ENCODE results near the gene NAPSA.
"Not testable (repeated sequence)": the region's sequence is repeated elsewhere in the genome, so short reads cannot be mapped to it uniquely, and the experiment has no call there.

Gene NAPSA

DNA sequence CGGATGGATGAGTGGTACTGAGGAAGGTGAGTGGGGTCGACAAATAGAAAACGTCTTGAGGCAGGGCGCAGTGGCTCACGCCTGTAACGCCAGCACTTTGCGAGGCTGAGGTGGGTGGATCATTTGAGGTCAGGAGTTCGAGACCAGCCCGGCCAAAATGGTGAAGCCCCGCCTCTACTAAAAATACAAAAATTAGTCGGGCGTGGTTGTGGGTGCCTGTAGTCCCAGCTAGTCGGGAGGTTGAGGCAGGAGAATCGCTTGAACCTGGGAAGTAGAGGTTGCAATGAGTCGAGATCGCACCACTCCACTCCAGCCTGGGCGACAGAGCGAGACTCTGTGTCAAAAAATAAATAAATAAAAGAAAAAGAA is 35.5 kb downstream of the NAPSA start:
- DNase-seq: not testable (repeated sequence)

DNA sequence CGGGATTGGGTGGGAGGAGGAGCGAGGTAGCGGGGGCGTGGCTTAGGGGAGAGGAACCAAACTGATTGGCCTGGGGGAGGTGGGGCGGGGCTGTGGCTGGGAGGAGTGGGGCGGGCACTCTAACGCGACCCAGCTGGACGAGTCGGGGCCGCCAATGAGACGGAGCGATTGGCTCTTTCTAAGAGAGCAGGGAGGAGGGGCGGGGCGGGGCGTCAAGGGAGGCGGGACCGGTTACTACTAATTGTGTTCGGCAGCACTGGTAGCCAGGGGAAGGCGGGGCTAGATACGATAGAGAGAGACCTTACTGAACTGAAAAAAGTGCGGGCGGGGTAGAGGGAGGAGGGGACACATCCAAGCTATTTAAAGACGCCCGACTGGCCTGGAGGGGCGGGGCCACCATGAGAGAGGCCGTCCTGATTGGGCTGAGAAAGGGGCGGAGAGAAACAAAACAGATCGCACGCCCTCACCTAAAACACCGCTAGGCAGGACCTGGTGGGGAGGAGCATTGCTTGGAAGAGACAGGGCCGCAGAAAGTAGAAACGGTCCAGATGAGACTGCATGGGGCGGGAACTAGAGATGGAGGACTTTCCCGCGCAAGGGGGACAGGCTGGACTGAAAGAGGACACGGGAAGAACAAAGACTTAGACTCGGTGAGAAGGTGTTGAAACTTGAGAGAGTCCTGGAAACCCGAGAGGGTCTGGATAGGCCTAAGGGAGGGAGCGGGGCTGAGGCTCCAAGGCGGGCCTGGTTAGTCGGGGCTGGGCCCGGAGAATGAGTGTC is 36.1 kb downstream of the NAPSA start, which contains the start of gene KCNC3:
Gene KCNC3 (minus strand): TSS at position 232 of the 780 bp plus-strand sequence. CDS start 295 bp downstream, outside the sequence.
- peak; percentile 100 for DNase-seq

DNA sequence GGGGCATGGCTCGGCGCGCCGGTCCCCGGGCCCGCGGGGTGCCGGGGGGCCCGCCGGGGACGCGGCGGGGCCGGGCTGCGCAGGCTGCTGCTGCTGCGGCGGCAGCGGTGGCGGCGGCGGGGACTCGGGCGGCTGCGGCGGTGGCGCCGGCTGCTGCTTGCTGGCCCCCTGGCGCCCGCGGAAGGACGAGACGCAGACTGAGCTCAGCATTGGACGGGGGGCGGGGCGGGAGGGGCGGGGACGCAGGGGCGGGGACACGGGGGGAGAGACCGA is 36.6 kb downstream of the NAPSA start:
- DNase-seq: no peak

DNA sequence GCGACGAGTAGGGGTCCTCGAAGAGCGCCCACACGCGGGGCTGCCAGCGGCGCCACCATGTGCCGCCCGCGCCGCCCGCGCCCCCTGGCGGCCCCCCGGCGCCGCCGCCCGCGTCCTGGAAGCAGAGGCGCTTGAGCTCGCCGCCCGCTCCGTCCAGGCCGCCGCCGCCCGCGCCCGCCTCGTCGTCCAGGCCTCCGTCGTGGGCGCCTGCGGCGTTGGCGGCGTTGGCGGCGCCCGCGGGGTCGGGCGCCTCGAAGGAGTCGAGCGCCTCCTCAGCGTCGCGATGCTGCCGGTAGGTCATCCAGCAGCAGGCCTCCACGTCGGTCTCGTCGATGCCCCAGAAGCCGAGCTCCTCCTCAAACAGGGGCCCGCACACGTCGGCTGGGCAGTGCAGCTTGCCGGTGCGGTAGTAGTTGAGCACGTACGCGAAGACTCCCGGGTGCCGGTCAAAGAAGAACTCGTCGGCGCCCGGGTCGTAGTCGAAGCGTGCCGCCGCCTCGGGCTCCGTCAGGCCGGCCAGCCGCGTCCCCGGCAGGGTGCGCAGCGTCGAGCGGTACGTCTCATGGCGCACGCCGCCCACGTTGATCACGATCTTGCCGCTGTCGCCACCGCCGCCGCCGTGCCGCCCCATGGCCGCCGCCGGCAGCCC is 37.1 kb downstream of the NAPSA start:
- peak; percentile 76 for DNase-seq

DNA sequence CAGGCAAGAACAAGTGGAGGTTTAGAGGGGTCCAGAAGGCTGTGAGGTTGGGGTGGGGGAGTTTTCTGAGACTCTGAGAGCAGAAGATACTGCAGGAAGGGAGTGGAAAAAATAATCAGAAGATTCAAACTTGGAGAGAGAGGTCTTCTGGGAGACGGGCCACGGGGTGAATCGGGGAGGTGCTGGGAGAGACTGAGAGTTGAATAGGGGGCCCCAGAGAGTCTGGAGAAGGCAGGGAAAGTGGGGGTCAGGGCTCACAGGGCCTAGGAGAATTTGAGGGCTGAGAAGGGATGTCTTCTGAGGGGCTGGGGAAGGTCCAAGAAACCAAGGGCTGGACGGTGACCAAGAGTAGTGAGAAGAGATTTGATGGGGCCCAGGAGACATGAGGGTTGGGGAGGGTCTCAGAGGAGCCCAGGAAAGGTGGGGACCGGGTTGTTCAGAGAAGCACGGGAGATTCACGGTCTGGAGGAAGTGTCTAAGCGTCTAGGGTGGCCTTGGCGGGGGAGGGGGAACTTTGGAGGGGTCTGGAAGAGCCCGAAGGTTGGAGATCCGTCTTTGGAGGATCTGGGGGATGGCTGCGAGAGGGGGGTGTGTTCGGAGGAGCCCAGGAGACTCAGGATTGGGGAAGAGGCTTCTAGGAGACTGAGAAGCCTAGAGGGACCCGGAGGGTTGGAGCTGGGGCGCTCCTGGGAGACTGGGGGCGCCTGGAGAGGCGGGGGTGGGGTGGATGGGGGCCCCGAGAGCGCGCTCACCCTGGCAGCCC is 37.8 kb downstream of the NAPSA start:
- no peak for DNase-seq

DNA sequence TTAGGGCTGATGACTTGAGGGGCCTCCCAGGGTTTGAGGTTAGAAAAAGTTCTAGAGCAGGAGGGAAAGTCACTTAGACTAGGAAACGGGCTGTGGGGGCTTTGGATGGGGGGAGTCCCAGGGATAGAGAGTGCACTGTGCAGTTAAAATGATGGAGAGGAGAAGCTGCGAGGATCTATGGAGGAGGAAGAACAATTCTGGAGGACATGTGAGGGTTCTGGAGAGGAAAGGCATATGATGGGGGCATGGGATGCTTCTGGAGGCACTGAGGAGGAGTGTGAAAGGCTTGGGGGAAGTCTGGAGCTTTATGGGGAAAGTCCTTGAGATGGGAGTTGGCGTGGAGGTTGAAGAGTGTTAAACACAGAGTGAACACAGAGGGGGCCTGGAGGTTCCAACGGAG is 38.4 kb downstream of the NAPSA start:
- no peak for DNase-seq

DNA sequence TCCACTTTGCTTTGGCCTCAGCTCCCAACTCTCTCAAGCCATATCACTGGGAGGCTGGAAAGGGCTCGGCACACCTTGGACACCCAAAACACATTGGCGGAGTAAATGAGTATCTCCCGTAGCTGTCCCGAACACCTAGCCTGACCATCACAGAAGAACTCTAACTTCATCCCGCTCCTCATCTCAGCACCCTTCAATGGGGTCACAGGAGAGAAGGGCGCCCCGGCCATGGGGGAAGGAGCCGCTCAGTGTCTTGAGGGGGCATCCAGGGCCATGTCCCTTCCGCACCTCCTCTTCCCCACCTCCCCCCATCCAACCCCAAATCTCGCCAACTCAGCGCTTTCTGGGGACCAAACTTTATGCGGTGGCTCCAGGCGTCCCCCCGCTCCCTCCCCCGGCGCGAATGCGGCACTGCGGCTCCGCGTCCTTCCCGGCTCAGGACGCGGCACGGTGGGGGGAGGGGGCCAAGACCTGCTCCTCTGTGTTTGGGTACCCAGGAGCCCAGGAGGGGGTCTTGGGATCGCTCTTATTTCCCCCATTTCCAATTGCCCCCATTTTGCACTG is 39.3 kb downstream of the NAPSA start:
- no peak for DNase-seq

DNA sequence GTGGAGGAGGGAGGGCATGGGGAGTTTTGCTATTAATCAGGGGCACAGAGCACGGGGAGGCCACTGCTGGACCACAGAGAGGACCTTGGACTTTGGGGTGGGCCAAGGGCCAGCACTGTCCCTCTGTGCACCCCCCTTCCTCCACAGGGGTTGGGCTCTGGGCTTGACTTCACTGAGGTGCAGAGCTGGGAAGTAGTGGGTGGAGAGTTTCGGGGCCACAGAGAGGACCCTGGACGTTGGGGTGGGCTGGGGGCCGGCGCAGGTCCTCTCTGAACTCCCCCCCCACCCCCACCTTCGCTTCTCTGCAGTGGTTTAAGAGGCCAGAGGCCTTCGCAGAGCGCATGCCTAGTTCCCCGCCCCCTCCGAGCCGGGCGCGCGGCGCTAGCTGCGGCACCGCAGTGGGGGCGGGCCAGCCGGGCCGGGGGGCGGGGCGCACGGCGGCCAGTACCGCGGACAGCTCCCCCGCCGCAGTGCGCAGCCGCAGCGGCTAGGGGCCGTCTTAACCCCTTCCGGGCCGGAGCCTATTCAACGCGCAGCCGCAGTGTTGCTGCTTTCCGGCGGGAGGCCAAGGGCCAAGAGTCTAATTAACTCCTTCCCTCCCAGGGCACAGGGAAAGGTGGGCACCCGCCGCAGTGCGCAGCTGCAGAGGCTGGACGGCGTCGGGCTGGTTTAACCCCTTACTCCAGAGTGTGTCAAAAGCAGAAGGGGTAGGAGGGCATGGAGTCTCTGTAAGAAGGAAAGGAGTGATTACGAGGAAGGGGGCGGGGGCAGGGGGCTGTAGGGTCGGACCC is 39.9 kb downstream of the NAPSA start:
- DNase-seq: peak; percentile 73

DNA sequence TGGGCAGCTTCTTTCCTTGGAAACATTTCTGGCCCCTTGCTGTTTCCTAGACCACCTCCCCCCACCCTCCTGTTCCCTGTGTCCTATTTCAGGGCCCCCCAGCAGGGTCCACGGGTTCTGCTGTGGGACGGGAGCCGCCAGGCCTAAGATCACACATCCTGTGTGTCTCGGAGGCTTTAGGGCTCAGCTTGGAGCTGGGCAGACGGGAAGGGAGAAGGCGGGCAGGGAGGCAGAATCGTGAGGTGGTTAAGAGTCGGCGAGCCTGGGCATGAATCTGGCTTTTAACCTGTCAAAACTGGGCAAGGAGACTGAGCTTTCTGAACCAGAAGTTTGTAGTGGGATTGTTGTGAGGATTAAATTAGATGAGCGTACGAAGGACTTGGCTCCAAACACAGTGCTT is 41.1 kb downstream of the NAPSA start:
- no peak for DNase-seq

DNA sequence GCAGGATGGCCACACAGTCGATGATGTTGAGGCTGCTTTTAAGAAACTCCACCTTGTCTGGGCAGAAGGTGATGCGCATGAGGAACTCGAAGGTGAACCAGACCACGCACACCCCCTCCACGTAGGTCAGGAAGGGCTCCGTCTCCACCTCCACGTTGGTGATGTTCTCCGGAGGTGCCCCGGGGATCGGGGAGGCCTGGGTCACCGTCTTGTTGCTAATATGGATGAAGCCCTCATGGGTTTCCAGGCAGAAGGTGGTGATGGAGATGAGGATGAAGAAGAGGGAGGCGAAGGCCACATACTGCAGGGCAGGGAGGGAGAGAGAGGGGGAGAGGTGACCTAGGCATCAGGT is 41.7 kb downstream of the NAPSA start:
- no peak for DNase-seq

DNA sequence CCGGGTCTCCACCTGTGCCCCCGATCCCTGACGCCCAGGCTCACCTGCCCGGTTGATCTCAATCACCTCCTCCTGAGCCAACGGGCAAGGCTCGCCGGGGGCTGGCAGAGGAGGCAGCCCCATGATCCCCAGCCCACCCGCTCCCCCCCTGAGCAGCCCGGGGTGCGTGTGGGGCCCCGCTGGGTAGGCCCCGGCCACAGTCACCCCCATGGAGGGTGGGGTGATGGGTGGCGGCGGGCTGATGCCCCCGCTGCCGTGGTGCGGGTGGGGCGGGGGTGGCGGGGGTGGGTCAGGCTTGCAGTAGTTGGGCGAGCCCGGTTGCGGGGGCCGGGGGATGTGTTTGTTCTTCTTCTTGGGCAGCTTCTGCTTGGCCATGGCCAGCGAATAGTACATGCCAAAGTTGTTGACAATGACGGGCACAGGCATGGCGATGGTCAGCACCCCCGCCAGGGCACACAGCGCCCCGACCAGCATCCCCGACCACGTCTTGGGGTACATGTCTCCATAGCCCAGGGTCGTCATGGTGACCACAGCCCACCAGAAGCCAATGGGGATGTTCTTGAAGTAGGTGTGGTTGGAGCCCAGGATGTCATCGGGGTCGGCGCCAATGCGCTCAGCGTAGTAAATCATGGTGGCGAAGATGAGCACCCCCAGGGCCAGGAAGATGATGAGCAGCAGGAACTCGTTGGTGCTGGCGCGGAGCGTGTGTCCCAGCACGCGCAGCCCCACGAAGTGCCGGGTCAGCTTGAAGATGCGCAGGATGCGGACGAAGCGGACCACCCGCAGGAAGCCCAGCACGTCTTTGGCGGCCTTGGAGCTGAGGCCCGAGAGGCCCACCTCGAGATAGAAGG is 42.3 kb downstream of the NAPSA start:
- DNase-seq: no peak

DNA sequence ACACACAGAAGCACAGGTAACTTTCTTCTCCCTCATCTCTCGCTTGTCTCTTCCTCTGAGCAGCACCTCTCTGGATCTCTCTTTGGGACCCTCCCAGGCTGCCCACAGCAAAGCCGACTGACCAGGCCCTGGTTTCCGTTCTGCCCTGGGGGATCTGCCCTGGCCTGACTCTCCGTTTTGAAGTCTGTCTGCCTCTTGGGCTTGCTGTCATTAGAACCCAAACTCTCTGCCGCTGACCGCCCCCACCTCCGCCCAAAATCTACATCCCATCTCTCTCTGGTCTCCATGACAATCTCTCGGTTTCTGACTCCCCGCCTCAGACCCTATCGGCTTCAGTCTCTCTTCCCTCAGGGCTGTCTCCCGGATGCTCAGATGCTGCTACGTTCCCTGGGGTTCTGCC is 43.2 kb downstream of the NAPSA start:
- DNase-seq: no peak

DNA sequence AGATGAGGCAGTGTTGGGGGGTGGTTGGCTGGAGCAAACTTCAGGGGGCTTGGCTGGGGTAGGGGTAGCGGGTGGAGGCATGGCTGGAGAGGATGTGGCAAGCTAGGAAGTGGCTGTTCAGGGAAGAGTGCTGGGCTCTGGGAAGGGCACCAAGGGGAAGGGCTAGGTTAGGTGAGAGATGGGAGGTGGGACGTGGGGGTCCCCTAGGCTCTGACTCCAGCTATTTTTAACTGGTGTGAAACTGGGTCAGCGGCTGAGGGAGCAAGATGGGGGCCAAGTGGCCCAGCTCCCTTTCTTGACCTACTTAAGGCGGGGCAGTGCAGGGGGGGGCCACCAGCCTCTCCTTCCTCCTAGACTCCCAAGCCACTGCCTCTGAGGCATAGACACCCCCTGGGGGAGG is 43.6 kb downstream of the NAPSA start:
- no peak for DNase-seq

DNA sequence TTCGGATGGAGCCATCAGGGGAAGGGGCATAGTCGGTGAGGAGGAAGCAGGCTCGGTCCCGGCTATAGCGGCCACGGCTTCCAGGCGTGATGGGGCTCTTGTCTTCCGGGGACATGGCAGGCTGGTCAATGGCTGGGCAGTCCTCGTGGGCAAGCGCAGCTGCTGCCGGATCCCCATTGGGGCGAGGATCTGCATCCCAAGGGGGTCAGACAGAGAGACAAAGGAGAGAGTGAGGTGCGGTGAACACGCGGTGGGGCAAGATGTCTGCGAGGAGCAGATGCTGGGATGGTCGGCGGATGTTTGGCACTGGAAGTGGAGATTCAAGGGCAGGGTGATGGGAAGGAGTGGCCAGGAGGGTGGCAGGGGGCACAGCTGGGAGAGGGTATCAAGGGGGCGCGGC is 44.8 kb downstream of the NAPSA start:
- no peak for DNase-seq

DNA sequence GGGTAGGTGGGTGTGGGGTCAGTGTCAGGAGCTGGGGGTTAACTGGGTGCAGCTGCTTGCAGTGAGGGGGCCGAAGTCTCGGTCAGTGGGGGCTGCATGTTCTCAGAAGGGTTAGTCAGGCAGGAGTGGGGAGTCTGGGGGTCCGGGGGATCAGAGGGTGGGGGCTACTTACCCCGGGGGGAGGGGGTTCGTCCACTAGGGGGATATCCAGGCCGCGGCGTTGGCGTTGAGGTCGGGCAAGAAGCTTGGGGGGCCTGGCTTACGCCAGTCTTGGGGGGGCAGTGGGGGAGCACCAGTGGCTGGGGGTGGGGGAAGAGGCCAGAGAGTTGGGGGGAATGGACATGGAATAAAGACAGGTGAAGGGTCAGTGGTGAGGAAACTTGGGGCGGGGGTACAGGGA is 45.4 kb downstream of the NAPSA start:
- no peak for DNase-seq

DNA sequence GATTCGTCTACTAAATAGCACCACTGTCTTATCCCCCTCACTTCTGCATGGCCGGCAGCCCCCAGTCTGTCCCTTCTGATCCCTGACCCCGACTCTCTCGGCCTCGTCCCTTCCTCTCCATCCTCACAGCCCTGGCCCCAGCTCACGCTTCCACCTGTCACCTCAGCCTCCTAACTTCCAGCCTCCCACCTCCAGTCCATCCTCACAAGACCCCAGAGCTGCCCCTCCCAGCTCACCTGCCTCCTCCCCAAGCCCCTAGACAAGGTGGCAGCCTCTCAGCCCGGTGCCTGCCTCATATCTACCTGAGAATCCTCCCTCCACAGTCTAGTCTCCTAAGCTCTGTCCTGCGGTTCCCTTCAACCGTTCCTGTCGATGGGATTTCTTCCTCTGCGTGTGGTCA is 46.3 kb downstream of the NAPSA start:
- DNase-seq: no peak

DNA sequence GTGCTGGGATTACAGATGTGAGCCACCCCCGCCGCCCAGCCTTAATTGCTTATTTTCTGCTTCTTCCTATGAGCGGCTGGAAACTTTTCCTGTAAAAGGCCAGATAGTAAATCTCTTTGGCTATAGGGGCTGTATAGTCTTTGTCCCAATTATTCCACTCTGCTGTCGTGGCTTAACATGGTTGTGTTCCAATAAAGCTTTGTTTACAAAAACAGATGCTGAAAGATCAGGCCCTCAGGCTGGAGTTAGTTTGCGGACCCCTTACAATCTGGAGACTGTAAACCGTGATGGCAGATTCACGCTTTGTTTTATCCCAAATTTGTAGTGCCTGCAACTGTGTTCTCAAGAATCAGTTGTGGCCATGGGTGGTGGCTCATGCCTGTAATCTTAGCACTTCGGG is 47.0 kb downstream of the NAPSA start:
- DNase-seq: no peak

DNA sequence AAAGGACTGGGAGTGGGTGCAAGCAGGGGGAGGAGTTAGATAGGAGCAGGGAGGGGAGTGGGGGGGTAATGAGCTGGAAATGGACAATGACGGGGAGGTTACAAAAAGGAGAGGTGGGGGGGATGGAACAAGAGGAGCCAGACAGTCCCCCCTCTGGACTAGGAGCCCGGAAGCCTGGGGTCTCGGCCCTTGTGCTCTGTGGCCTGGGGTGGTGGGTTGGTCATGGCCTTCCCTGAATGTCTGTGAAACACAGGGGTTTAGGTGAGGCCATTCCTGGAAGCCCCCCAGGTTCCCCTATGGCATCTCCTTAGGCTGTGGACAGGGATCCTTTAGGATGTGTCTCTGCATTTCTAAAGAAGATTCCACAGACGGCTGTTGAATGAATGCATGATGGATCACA is 48.3 kb downstream of the NAPSA start:
- no peak for DNase-seq

DNA sequence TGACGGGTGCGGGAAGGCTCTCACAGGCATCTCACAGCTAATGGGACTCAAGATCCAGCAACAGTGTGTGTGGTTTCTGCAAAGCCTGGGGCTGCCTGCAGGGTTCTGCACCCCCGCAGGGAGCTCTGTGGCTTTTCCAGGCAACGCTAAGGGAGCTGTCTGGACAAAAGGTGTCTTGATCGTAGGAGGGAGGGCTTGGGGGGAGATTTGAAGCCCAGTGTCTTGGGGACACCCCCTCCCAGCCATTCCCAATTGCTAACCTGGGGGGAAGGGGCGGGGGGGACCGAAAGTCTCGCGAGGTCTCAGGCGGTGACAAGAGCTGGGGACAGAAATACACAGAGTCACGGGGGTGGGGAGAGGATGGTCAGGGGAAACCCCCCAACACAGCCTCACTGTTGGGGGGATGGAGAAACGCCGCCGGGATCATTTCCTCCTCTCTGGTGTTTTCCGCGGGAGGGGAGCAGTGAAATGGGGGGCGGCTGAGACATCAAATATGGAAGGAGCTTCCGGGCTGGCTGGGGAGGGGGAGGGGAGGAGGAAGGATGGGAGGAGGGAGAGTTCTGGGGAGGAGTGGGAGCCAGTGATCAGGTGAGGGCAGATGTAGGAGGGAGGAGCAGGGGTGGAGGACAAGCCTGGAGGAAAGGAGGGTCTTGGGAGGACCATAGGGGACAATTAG is 49.5 kb downstream of the NAPSA start:
- DNase-seq: peak; percentile 37

DNA sequence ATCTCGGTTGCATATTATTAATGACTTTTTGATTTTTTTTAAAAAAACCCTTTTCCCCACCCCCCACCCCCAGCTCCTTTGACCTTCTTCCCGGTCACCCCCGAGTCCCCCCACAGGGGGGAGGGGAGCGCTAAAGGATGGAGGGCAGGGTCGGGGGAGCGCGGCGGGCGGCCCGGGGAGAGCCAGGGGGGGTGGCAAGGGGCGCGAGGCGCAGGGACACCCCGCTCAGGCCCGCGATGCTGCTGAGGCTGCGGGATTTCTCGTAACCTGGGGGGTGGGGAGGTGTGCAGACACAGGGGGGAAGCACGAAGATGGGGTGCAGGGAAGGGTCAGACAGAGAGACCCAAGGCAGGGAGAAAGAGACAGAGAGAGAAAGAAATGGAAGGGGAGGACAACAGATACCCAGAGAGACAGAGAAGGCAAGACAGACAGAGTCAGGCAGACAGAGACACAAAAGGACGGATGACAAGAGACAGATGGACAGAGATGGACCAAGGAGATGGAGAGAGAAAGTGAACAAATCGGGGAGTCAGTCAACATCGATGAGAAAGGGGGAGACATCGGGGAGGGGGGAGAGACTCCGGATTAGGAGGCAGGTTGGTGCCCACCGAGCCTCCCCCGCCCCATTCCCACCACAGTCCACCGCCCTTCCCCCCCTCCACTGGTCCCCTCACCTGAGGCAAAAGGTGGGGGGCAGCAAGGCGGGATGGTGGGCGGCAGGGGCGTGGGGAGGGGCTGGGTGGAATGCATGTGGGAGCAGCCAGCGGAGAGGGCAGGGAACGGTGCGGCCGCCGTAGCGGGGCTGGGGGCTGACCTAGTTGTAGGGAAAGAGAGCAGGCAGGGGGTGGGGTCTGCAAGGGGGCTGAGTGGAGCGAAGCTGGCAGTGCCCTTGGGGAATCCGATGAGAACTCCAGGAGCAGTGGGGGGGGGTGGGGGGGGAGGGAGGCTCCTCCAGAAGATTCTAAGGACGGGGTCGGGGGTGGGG is 50.4 kb downstream of the NAPSA start:
- no peak for DNase-seq

Measured in inflammatory macrophage treated with lipopolysaccharide for 4 hours (primary cell).